ENCODE measurements around the gene RGS6.

Gene RGS6

GRCh38 chr14:72480464-72481243 is 548.4 kb downstream of the RGS6 start:
- no peak overlapping the region for H3K4me3 ChIP-seq (ENCODE audit: low read depth, low read length)

GRCh38 chr14:72483311-72483710 is 551.1 kb downstream of the RGS6 start:
- H3K4me3 ChIP-seq (ENCODE audit: low read depth, low read length): no peak overlapping the region

- no peak overlapping the region for H3K4me3 ChIP-seq (ENCODE audit: low read depth, low read length)
These were observed 553.5 kb downstream of the RGS6 start for GRCh38 chr14:72485695-72486094.

GRCh38 chr14:72488514-72488913 is 556.3 kb downstream of the RGS6 start:
- H3K4me3 ChIP-seq (ENCODE audit: low read depth, low read length): no peak overlapping the region

GRCh38 chr14:72492196-72492595 is 560.0 kb downstream of the RGS6 start:
- no peak overlapping the region for H3K4me3 ChIP-seq (ENCODE audit: low read depth, low read length)

GRCh38 chr14:72495668-72496067 is 563.4 kb downstream of the RGS6 start:
- no peak overlapping the region for H3K4me3 ChIP-seq (ENCODE audit: low read depth, low read length)

GRCh38 chr14:72498646-72499045 is 566.4 kb downstream of the RGS6 start:
- no peak overlapping the region for H3K4me3 ChIP-seq (ENCODE audit: low read depth, low read length)

GRCh38 chr14:72499746-72500145 is 567.5 kb downstream of the RGS6 start:
- H3K4me3 ChIP-seq (ENCODE audit: low read depth, low read length): no peak overlapping the region

GRCh38 chr14:72500234-72500838 is 568.1 kb downstream of the RGS6 start:
- H3K4me3 ChIP-seq (ENCODE audit: low read depth, low read length): no peak overlapping the region

- no peak overlapping the region for H3K4me3 ChIP-seq (ENCODE audit: low read depth, low read length)
These were observed 569.2 kb downstream of the RGS6 start for GRCh38 chr14:72501439-72501838.

- no peak overlapping the region for H3K4me3 ChIP-seq (ENCODE audit: low read depth, low read length)
These were observed 571.0 kb downstream of the RGS6 start for GRCh38 chr14:72503271-72503670.

- no peak overlapping the region for H3K4me3 ChIP-seq (ENCODE audit: low read depth, low read length)
These were observed 571.6 kb downstream of the RGS6 start for GRCh38 chr14:72503696-72504368.

GRCh38 chr14:72510566-72510965 is 578.3 kb downstream of the RGS6 start:
- H3K4me3 ChIP-seq (ENCODE audit: low read depth, low read length): no peak overlapping the region

- no peak overlapping the region for H3K4me3 ChIP-seq (ENCODE audit: low read depth, low read length)
These were observed 580.1 kb downstream of the RGS6 start for GRCh38 chr14:72512281-72512680.

- H3K4me3 ChIP-seq (ENCODE audit: low read depth, low read length): no peak overlapping the region
These were observed 580.7 kb downstream of the RGS6 start for GRCh38 chr14:72512925-72513324.

GRCh38 chr14:72513346-72513745 is 581.1 kb downstream of the RGS6 start:
- H3K4me3 ChIP-seq (ENCODE audit: low read depth, low read length): no peak overlapping the region

- H3K4me3 ChIP-seq (ENCODE audit: low read depth, low read length): no peak overlapping the region
These were observed 581.9 kb downstream of the RGS6 start for GRCh38 chr14:72513965-72514659.

GRCh38 chr14:72514660-72515025 is 582.4 kb downstream of the RGS6 start:
- H3K4me3 ChIP-seq (ENCODE audit: low read depth, low read length): no peak overlapping the region

- no peak overlapping the region for H3K4me3 ChIP-seq (ENCODE audit: low read depth, low read length)
These were observed 583.8 kb downstream of the RGS6 start for GRCh38 chr14:72515779-72516770.

GRCh38 chr14:72516936-72517700 is 584.9 kb downstream of the RGS6 start:
- no peak overlapping the region for H3K4me3 ChIP-seq (ENCODE audit: low read depth, low read length)
